Progenitor cell of endocrine pancreas (in vitro differentiated cells): ENCODE results near the gene FNDC3B. TPM values are rescaled to one million over a fixed set of nuclear protein-coding genes. Genes with fewer than 3 reads are reported as not detected.

Source experiments
- DNase-seq: peaks from one replicate; pipeline ENCODE4 v3.0.0; 2021; ENCODE audit warnings: low spot score; ENCODE audit not compliant: unreplicated experiment
- H3K27ac Mint-ChIP-seq: 2 replicates; pipeline ENCODE4 v1.8.0; 2021; ENCODE audit warnings: mild to moderate bottlenecking, moderate library complexity, mixed read lengths
- H3K27me3 Mint-ChIP-seq: 2 replicates; pipeline ENCODE4 v1.8.0; 2021; ENCODE audit warnings: mixed read lengths
- H3K36me3 Mint-ChIP-seq: 2 replicates; pipeline ENCODE4 v1.8.0; 2022; ENCODE audit warnings: mixed read lengths; ENCODE audit not compliant: insufficient read depth
- H3K4me1 Mint-ChIP-seq: 2 replicates; pipeline ENCODE4 v1.8.0; 2021; ENCODE audit warnings: low read depth, mixed read lengths
- H3K4me3 Mint-ChIP-seq: 2 replicates; pipeline ENCODE4 v1.8.0; 2021; ENCODE audit warnings: low read depth, mild to moderate bottlenecking, moderate library complexity, mixed read lengths
- H3K9me3 Mint-ChIP-seq: 2 replicates; pipeline ENCODE4 v1.8.0; 2021; ENCODE audit warnings: low read depth, mixed read lengths
- total RNA-seq: library from RNA; stranded (reverse); gene quantifications from 2 replicates; pipeline ENCODE4 v1.2.1, GENCODE V29; 2021
- TF ChIP-seq, protein P1 (sequence below): fragments of 200-600 bp; sonication (generic); IDR thresholded peaks from one replicate; pipeline ENCODE4 v1.5.0; 2021; ENCODE audit warnings: antibody characterized with exemption, mild to moderate bottlenecking; ENCODE audit not compliant: unreplicated experiment

The FNDC3B gene
- total RNA-seq, 1 donor from 2014 or later, result 158 TPM

DNA sequence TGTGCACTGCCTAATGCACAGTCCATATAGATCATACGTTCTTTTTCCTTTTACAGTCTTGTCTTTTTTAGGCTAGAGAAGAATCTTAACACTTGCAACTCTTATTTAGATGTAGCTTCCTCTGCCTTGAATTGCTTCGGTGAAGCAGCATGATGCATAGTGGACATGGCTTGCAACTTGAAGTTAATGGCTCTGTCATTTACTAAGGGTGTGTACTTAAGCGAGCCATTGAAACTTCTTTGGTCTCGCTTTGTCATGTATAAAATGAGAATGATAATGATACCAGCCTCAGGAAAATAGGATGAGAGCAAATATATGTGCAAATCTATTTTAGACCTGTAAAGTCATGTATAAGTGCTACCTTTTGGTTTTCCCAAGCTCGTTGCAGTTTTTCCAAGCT, 261.5 kb downstream of the FNDC3B start:
- no peaks in the 10 kb centered on the region for H3K9me3 Mint-ChIP-seq
- H3K27ac Mint-ChIP-seq, result no peak overlapping the region
- H3K4me3 Mint-ChIP-seq, result no peak overlapping the region
- peaks cover 35% of the 10 kb centered on the region for H3K36me3 Mint-ChIP-seq
- TF ChIP-seq, protein P1, sequence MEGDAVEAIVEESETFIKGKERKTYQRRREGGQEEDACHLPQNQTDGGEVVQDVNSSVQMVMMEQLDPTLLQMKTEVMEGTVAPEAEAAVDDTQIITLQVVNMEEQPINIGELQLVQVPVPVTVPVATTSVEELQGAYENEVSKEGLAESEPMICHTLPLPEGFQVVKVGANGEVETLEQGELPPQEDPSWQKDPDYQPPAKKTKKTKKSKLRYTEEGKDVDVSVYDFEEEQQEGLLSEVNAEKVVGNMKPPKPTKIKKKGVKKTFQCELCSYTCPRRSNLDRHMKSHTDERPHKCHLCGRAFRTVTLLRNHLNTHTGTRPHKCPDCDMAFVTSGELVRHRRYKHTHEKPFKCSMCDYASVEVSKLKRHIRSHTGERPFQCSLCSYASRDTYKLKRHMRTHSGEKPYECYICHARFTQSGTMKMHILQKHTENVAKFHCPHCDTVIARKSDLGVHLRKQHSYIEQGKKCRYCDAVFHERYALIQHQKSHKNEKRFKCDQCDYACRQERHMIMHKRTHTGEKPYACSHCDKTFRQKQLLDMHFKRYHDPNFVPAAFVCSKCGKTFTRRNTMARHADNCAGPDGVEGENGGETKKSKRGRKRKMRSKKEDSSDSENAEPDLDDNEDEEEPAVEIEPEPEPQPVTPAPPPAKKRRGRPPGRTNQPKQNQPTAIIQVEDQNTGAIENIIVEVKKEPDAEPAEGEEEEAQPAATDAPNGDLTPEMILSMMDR, result no peak
- H3K27me3 Mint-ChIP-seq, result no peaks in the 10 kb centered on the region
- no peak for DNase-seq
- no peaks in the 10 kb centered on the region for H3K4me1 Mint-ChIP-seq

DNA sequence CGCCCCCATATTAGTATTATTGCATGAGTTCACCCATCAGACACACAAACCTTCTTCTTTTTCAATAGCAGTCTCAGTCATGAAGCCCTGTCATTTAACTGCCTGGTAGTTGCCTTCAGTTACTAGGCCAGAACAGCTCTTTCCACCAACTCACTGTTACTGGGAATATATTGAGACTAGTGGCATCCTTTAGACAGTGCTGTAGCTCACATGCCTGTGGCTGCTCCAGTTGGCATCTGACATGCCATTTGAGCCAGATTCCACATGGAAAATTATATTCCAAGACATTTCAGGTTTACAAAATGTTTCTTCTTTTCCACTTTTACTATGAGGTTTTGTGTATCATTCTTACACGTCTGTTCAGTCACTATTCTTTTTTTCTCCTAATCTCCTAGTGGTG, 262.8 kb downstream of the FNDC3B start:
- TF ChIP-seq, protein P1, result no peak
- peaks cover 2% of the 10 kb centered on the region for H3K4me1 Mint-ChIP-seq
- H3K9me3 Mint-ChIP-seq, result no peaks in the 10 kb centered on the region
- no peaks in the 10 kb centered on the region for H3K27me3 Mint-ChIP-seq
- DNase-seq, result no peak
- no peak overlapping the region for H3K4me3 Mint-ChIP-seq
- H3K36me3 Mint-ChIP-seq, result peaks cover 29% of the 10 kb centered on the region
- H3K27ac Mint-ChIP-seq, result peak overlapping the region; percentile 35

DNA sequence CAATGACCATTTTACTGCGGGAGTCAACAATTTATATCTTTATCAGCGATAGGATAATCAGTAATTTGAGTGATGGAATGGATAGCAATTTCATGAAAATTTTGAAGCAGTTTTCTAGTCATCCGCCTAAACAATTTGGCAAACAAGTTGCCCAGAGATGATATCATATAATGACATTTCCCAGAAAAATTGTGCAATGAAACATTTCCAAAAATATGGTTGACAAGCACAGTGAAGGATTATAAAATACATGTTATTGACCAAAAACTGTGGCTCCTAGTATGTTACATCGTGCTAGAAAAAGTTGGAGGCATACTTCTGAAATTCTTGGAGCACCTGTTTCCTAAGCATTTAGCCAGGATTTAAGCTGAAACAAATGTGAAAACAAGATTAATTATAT, 263.8 kb downstream of the FNDC3B start:
- peaks cover 32% of the 10 kb centered on the region for H3K36me3 Mint-ChIP-seq
- TF ChIP-seq, protein P1, result no peak
- no peaks in the 10 kb centered on the region for H3K9me3 Mint-ChIP-seq
- H3K27ac Mint-ChIP-seq, result no peak overlapping the region
- no peak for DNase-seq
- H3K4me3 Mint-ChIP-seq, result no peak overlapping the region
- H3K27me3 Mint-ChIP-seq, result no peaks in the 10 kb centered on the region
- peaks cover 2% of the 10 kb centered on the region for H3K4me1 Mint-ChIP-seq

DNA sequence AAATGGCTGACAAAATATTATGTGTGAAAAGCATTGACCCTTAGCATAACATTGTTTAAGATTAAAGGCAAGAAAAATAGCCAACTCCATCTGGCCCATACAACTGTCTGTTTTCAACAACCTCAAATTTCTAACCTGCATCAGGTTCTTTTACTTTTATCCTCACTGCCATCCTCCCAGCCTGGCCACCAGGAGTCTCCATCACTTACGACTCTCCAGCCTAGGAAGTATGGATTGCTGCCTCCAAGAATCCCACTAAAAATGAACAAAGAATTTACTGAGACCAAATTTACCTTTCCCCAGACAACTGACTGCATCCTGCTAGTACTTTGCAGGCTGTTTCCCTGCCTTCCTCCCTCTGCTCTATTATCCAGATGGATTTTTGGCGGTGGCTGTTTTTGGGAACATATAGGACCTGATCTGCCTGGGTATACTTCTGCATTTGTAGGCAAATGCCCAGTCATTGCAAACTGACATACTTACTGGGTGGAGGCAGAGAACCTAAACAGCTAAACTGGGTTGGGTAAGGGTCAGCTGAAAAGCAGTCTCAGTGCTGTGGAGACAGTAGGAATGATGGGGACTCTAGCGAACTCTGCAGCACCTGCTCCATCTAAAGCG, 264.7 kb downstream of the FNDC3B start:
- Mint-ChIP-seq H3K4me1 (peaks cover 2% of the 10 kb centered on the region), H3K4me3 (no peak overlapping the region), H3K36me3 (peaks cover 33% of the 10 kb centered on the region), H3K27ac (no peak overlapping the region), H3K27me3 (no peaks in the 10 kb centered on the region), H3K9me3 (no peaks in the 10 kb centered on the region)
- DNase-seq, result no peak
- TF ChIP-seq, protein P1, result peak; percentile 33

DNA sequence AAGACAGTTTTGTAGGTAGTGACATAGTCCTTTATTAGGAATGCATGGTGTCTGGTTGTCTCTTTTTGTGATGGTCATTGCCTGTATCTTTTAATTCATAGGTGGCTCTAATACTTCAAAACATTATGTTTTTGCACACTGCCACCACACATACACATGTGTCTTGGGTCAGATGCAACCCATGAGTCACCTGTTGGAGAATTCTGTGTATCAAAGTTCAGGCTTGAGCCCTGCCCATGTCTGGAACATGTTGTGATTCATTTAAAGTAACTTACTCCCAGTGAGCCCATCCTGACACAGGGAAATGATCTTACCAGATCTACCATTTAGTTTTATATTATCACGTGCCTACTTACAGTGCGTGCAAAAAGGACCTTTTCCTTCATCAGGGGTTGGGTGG, 266.2 kb downstream of the FNDC3B start:
- peaks cover 2% of the 10 kb centered on the region for H3K4me1 Mint-ChIP-seq
- peaks cover 32% of the 10 kb centered on the region for H3K36me3 Mint-ChIP-seq

More for the DNA sequence above, 266.2 kb downstream of the FNDC3B start:
- no peak for DNase-seq
- TF ChIP-seq, protein P1, result no peak
- no peaks in the 10 kb centered on the region for H3K27me3 Mint-ChIP-seq
- H3K27ac Mint-ChIP-seq, result no peak overlapping the region
- no peaks in the 10 kb centered on the region for H3K9me3 Mint-ChIP-seq
- H3K4me3 Mint-ChIP-seq, result no peak overlapping the region
